ENCODE results near the gene PRH2.

GRCh38 chr12:10900972-10901371 is 28.1 kb upstream of the PRH2 start:
- TF ChIP-seq MAX (IDR thresholded peaks at IDR 0.05) = no peak
- no peak for TF ChIP-seq FOXM1 (IDR thresholded peaks at IDR 0.05; ENCODE audit: borderline replicate concordance, low read depth)
- TF ChIP-seq RAD21 (IDR thresholded peaks at IDR 0.05; ENCODE audit: low read depth) = no peak
- TF ChIP-seq TAF1 (IDR thresholded peaks at IDR 0.05; ENCODE audit: low read depth) = no peak
- no peak for TF ChIP-seq EGR1 (IDR thresholded peaks at IDR 0.05)
- TF ChIP-seq USF1 (IDR thresholded peaks at IDR 0.05) = no peak
- no peak for TF ChIP-seq EP300 (IDR thresholded peaks at IDR 0.05; ENCODE audit: borderline replicate concordance)
- no peak for TF ChIP-seq REST (IDR thresholded peaks at IDR 0.05; ENCODE audit: low read depth)
- TF ChIP-seq CREB1 (IDR thresholded peaks at IDR 0.05; ENCODE audit: low read depth) = no peak
- no peak for TF ChIP-seq NFIC (IDR thresholded peaks at IDR 0.05)
- TF ChIP-seq CEBPB (IDR thresholded peaks at IDR 0.05) = no peak
- no peak for TF ChIP-seq TEAD4 (IDR thresholded peaks at IDR 0.05)
- no peak for TF ChIP-seq YY1 (IDR thresholded peaks at IDR 0.05; ENCODE audit: low read depth)
- no peak for TF ChIP-seq ZBTB7A (IDR thresholded peaks at IDR 0.05; ENCODE audit: low read depth)

Measured in Ishikawa (cell line).